ENCODE measurements around the gene PRDM2.

Gene PRDM2

DNA sequence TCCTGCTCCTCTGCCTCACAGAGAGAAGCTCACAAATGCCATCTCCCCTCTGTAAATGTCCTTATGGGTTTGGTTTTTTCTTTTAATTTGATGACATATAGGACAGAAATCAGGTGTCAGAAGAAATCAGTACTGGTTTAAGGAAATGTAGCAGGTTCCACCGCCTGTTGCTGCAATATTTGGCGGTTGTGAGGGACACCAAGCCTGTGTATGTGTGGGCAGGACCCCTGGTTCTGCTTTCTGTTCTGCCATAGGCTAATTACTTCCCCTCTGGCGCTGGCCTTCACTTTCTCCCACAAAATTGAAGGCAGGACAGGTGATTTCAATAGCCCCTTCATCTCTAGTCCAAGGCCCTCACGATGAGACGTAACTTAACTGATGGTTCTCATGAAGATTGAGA, 69.2 kb downstream of the PRDM2 start:
- DNase-seq = no peak

DNA sequence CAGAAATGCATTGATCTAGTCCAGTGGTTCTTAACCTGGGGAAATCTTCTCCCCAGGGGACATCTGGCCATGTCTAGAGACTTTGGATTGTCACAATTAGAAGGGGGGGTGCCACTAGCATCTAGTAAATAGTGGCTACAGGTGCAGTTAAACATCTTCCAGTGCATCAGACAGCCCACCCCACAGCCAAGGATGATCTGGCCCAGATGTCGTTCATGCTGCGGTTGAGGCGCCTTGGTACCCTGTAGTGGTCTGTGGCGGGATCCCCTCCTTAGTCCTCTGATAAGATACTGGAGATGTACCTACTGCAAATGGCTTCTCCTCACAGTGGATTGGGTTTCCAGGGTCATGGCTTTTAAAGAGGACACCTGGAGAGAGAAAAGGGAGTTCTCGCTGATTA, 69.8 kb downstream of the PRDM2 start:
- DNase-seq = no peak

DNA sequence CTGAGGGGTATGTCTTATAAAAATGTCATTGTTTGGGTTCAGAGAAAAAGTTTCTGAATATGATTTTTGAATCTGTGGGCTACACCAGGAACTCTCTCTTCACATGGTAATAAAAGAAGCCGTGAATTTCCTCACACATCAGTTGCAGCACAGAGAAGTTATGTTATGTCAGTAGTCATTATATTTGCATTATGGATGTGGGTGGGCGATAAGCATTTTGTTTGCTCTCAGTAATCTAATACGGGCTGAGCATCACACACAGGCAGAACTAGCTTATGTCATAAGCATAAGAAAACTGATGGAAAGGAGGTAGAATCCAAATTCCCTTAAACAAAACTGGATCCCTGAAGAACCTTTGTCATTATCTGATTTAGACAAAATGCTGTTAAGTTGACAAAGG, 70.8 kb downstream of the PRDM2 start:
- DNase-seq = no peak

DNA sequence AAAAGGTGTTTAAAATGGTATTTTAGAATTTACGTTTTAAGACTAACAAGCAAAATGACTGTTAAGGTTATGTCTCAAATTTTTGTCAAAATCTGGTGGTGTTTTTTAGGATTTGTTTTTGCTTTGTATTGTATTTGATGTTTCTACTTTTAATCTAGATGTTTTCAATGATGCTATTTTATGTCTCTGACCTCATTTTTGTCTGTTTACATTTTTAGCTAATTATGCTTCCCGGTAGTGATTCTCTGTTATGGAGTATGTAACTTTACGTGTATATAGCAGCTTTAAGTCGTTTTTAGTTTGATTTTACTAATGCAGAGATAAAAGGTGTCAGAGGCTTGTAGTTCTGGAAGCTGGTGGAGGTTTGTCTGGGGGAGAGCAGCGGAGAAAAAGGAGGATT, 71.8 kb downstream of the PRDM2 start:
- DNase-seq = no peak

DNA sequence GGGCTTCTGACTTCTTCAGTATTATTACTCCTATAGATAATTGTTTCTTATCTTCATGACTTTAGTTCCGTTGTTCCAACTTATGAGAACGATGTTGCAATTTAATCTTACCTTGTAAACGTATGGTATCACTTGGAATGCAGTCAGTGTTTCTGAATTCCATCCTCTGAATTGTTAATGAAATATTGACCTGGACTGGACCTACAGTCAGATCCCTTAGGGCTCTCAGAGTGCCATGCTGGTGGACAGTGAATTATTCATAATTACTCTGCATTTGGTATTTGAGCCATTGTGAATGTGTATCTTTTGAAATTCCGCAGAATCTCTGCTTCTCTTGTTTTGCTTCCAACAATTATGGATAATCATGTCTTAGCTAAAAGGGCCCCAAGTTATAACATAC, 72.3 kb downstream of the PRDM2 start:
- no peak for DNase-seq

DNA sequence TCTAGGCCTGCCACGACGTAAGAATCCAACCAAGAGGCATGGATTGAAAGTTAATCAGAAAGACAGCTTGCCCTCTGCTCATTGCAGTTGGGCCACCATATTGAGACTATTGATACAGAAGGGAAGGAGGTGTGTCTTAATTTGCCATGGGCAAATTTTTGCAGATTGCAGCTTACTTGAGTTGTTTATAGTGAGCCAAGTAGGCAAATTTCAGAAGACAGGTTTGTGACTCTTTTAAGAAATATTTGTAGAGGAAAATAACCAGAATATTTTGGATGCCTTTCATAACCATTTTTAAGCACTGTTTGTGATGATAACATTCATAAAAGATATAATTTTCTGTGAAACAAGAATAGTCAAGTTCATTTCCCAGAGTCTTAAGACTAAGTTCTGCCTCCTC, 74.1 kb downstream of the PRDM2 start:
- DNase-seq = no peak

DNA sequence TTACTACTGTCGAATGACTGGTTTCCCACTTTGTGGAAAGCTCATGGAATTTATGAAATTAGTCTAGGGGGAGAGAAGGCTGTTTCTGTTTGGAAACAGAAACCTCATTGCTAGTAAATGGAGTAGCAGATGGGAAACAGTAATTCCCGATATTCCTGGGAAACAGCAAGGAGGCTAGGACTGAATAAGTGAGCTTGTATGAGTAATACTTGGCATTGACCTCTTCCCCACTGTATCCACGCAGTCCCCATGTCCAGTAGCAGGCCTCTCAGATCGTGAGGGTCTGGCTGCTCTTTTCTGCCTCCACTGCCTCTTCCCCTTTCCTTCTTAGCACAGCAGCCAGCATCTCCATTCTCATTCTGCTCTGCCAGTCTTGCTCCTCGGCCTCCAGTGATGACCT, 75.5 kb downstream of the PRDM2 start:
- no peak for DNase-seq

DNA sequence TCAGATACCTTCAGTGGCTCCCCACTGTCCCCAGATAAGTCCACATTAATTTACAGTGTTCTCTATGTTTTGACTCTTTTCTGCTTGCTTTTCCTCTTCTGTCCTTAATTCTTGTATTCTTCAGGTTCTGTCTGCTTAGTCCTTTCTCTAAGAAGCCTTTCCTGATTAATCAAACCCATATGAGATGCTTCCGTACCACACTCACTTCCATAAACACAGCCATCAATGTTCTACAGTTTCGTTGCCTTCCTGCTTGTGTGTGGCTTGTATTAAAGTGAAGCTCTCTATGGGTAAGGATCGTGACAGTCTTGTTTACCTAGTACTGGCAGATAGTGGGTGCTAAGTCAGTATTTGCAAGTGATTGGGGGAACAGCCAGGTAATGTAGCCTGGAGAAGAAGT, 75.9 kb downstream of the PRDM2 start:
- no peak for DNase-seq

DNA sequence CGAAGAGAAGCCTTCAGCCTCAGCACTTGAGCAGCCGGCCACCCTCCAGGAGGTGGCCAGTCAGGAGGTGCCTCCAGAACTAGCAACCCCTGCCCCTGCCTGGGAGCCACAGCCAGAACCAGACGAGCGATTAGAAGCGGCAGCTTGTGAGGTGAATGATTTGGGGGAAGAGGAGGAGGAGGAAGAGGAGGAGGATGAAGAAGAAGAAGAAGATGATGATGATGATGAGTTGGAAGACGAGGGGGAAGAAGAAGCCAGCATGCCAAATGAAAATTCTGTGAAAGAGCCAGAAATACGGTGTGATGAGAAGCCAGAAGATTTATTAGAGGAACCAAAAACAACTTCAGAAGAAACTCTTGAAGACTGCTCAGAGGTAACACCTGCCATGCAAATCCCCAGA, 78.4 kb downstream of the PRDM2 start:
- DNase-seq = no peak

DNA sequence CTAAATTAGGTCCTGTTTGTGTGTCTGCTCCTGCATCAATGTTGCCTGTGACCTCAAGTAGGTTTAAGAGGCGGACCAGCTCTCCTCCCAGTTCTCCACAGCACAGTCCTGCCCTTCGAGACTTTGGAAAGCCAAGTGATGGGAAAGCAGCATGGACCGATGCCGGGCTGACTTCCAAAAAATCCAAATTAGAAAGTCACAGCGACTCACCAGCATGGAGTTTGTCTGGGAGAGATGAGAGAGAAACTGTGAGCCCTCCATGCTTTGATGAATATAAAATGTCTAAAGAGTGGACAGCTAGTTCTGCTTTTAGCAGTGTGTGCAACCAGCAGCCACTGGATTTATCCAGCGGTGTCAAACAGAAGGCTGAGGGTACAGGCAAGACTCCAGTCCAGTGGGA, 79.9 kb downstream of the PRDM2 start:
- no peak for DNase-seq

DNA sequence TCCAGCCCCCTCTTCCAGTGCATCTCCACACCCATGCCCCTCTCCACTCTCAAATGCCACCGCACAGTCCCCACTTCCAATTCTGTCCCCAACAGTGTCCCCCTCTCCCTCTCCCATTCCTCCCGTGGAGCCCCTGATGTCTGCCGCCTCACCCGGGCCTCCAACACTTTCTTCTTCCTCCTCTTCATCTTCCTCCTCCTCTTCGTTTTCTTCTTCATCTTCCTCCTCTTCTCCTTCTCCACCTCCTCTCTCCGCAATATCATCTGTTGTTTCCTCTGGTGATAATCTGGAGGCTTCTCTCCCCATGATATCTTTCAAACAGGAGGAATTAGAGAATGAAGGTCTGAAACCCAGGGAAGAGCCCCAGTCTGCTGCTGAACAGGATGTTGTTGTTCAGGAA, 80.8 kb downstream of the PRDM2 start:
- DNase-seq = no peak

DNA sequence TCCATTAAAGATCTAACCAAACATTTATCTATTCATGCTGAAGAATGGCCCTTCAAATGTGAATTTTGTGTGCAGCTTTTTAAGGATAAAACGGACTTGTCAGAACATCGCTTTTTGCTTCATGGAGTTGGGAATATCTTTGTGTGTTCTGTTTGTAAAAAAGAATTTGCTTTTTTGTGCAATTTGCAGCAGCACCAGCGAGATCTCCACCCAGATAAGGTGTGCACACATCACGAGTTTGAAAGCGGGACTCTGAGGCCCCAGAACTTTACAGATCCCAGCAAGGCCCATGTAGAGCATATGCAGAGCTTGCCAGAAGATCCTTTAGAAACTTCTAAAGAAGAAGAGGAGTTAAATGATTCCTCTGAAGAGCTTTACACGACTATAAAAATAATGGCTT, 81.2 kb downstream of the PRDM2 start:
- DNase-seq = no peak

DNA sequence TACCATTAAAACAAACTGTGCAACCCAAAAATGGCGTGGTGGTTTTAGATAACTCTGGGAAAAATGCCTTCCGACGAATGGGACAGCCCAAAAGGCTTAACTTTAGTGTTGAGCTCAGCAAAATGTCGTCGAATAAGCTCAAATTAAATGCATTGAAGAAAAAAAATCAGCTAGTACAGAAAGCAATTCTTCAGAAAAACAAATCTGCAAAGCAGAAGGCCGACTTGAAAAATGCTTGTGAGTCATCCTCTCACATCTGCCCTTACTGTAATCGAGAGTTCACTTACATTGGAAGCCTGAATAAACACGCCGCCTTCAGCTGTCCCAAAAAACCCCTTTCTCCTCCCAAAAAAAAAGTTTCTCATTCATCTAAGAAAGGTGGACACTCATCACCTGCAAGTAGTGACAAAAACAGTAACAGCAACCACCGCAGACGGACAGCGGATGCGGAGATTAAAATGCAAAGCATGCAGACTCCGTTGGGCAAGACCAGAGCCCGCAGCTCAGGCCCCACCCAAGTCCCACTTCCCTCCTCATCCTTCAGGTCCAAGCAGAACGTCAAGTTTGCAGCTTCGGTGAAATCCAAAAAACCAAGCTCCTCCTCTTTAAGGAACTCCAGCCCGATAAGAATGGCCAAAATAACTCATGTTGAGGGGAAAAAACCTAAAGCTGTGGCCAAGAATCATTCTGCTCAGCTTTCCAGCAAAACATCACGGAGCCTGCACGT, 82.1 kb downstream of the PRDM2 start:
- no peak for DNase-seq

DNA sequence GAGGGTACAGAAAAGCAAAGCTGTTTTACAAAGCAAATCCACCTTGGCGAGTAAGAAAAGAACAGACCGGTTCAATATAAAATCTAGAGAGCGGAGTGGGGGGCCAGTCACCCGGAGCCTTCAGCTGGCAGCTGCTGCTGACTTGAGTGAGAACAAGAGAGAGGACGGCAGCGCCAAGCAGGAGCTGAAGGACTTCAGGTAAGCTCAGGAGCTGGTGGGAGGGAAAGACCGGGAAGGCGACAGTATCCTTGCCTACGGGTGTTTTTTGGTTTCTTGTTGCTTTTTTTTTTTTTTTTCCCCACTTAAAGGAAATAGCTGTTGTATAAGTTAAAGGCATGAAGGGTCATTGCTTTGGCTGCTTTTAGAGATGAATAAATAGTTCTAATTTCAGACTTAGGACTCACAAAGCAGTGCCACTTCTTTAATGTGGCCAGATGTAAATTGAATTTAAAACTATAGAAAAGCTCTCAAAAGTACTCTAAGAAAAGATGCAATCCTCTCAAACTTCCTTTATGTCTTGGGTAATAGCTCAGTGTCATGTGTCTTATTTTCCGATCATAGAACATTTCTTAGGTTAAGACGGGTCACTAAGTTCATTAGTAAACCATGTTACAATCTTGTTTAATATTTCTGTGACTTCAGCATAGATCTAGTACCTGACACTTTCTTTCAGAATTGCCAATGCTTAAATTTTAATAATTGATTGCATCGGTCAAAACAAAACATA, 82.8 kb downstream of the PRDM2 start:
- DNase-seq = no peak

DNA sequence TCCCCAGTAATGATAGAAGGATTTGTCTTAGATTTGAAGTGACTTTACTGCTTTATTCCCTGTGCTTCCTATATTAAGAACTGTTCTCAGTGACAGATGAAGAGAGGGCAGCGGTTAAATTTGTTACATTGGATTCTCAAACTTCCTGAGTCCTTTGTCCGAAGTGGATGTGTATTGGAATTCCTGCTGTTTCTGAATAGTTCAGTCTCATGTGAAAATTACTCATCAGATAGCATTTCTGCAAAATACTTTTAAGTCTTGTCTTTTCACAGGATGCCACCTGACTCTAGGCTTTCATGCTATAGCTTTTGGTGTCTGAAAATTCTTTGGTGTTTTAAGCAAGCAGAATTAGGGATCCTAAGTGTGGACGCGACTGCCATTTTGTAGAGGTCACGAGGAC, 83.6 kb downstream of the PRDM2 start:
- DNase-seq = no peak

DNA sequence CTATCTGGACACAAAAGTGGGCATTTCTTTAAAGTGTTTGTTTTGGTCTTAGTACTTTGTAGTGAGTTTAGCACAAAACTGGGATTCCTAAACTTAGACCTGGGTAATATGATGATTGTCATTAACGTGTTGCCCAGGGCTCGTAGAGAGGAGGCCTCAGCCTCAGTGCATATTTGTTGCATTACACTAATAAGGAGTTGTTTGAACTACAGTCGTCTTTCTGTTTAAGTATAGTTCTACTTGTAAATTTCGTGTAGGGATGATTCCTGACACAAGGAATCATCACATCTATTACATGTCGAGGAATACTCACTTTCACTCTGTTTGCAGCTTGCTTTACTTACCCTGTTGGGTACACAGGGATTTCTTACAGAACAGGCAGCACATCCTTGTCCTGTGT, 85.0 kb downstream of the PRDM2 start:
- no peak for DNase-seq

DNA sequence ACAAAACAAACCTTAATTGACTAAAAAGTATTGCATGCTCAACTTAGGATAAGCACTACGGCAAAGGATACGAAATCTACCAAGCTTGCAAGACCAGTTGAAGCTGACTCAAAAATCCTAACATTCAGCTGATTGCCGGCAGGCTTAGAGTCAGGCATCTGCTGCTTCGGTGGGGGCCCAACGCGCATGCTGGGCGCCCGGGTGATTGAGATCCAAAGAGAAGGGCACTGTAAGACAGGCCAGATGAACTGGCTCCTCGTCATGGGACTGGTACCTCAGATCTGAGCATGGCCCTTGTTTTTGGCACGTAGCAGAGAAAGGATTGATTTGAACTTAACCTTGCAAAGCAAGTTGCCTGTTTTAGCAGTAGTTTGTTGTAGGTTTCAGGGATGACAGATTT, 86.6 kb downstream of the PRDM2 start:
- no peak for DNase-seq

DNA sequence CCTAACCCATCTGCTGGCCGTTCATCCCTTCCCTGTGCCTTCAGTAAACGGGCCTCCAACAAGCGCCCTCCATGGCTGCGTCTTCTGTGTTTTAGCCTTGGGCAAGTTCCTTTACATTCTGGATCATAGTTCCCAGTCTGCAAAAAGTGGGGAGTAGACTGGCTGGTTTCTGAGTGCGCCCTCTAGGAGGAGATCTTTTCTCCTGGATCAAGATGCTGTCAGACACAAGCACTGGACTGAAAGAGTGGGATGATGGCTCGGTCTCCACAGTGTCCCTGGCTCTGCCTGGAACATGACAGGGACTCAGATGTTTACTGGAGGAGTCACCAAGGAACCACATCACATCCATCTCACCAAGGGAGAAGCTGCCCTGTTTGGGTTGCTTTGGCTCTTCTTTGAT, 88.8 kb downstream of the PRDM2 start:
- no peak for DNase-seq

DNA sequence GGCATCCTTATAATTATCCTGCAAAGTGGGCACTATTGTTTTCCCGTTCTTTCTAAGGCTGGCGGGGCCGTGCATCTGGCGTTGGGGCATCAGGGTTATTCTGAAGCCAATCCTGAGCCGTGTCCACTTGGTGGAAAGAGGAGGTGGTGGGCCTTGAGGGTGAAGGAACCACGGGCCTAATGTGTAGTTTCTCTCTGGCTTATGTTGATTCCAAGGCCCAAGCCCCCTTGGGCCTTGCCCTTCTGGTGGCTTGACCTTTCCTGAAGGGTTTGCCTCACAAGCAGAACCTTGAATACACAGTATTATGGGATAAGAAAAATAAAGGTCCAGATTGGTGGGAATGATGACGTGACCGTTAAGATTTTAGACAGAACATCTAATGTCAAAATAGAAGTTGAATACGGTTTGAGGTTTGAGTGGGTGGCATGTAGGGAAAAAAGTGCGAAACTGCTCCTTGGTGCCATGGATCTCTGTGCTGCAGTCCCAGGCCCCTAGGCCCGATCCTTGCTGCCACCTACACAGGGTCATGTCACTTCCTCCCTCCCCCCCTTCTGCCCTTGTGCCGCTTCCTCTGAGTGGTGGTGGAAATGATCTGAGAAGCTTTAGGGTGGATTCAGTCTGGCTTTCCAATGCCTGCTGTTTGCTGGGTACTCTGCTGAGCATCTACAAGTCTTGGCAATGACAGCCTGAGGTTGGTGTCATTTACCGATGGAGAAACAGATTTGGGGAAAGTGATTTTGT, 90.5 kb downstream of the PRDM2 start:
- no peak for DNase-seq

DNA sequence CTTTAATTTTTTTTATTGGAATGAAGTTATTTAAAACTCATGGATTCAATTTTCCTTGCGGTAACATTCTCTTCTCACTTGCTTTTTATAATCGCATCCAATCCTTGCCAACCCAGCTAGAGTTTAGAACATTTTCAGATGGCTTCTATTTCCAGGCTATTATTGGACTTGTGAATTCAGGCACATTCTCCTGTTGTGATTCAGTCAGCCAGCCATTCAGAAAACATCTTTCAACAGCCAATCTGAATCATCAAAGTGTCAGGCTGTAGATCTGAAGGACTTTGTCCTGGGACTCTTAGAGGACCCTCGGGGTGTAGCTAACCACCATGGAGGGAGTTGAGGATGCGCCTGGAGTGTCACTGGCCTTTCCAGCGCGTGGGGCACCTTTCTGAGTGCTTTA, 92.4 kb downstream of the PRDM2 start:
- no peak for DNase-seq

DNA sequence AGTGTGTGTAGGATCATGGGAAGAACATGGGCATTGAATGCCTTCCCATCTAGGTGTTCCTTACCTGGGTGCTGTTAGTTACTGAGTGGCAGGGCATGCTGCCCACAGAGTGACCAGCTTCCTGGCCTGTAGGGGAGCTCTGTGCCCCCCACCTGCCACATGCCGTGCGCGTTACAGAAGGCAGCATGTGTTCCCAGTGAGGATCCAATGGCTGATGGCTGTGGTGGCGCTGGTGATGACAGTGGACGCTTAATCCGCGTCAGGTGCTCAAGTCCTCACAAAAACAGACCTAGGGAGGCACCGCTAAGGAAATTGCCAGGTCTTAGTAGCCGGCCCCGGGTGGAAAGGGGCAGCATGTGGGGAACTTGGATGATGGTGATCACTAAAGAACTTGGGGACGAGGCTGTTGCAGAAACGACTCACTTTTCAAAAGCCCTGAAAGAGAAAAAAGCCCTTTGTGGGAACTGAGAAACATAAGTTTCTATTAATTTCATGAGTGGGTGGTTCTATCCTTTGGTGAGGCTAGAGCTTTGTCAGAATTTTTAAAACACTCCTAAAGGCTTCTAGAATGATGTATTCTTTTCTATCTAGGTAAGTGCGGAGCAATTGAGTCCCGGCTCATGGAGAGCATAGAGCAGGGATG, 93.2 kb downstream of the PRDM2 start:
- no peak for DNase-seq

DNA sequence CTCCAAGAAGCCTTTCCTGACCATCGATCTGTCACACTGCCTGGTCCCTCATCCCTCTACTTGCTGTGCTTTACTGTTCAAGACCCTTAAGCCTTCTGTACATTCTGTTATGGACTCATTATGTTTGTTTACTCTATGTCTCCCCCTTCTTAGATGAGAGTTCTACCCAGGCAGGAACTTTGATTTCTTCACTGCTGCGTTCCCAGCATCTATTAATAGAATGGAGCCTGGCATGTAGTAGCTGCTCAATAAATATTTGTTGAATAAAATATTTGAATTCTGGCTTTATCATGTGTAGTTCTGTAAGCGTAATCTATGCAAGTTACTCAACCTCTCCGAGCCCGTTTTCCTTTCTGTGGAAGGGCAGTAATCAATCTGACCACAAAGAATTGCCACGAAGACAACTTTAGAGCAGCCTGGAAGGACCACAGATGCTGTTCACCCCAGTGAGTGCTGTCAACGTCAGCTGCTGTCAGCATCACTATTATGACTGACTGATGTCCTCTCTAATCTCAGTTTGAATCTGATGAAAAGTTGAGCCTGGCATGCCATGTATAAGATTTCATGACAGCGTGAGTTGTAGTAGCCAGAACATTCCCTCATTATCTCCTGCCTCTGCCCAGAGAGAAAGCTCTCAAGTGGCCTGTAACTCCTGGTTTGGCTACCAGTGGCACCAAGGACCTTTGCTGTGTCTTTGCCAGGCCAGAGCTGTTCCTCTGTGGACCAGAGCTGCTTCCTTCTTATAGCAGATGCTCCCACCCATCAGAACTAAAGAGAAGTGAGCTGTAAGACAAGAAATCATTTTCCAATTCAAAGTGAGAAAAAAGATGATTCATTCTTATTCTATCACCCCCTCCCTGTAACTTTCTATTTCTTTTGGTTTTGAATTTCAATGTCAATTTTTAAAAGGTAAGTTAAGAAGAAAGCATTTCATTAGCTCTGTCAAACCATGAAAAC, 94.5 kb downstream of the PRDM2 start:
- no peak for DNase-seq

DNA sequence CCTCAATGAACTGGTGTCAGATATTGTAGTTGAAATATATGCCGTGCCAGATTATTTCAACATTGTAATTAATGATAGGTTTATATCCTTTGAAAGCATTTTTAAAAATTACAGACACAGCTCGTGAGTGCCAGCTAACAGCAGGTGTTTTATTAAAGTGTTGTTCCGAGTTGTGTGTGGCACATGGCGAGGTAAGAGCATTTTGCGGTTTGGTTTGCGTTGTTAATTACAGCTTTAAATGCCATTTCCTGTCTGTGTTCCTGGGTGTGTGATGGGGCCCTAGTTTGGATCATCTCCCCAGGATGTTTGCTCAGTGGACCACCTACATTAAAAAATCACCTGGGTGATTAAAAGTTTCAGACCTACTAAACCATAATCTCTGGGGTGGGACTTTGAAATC, 97.4 kb downstream of the PRDM2 start:
- no peak for DNase-seq

All from activated CD4-positive, alpha-beta T cell treated with anti-CD3 and anti-CD28 coated beads, Interleukin-2, amount 50 U/mL, for 4 hours (primary cell).